ENCODE measurements around the gene AKR1E2.

DNA sequence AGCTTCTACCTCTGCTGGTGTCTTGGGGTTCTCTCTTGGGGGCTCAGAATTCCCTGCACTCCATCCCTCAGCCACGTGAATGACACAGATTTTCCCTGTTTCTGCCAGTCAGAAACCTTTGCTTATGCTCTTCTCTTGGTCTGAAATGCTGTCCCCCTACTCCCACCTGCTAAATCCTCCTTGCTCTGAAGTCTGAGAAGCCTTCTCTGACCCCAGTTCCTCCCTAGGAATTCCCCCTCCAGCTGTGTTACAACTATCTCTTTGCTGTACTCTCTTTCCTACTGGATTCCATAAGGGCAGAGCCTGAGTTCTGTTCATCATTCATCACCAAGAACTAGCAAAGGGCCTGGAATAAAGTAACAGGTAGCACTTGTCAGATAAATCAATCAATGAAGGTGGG lies 33.6 kb upstream of the AKR1E2 start:
- TF ChIP-seq, protein P1, sequence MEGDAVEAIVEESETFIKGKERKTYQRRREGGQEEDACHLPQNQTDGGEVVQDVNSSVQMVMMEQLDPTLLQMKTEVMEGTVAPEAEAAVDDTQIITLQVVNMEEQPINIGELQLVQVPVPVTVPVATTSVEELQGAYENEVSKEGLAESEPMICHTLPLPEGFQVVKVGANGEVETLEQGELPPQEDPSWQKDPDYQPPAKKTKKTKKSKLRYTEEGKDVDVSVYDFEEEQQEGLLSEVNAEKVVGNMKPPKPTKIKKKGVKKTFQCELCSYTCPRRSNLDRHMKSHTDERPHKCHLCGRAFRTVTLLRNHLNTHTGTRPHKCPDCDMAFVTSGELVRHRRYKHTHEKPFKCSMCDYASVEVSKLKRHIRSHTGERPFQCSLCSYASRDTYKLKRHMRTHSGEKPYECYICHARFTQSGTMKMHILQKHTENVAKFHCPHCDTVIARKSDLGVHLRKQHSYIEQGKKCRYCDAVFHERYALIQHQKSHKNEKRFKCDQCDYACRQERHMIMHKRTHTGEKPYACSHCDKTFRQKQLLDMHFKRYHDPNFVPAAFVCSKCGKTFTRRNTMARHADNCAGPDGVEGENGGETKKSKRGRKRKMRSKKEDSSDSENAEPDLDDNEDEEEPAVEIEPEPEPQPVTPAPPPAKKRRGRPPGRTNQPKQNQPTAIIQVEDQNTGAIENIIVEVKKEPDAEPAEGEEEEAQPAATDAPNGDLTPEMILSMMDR (IDR thresholded peaks at IDR 0.05), result no peak
- TF ChIP-seq, protein P2, sequence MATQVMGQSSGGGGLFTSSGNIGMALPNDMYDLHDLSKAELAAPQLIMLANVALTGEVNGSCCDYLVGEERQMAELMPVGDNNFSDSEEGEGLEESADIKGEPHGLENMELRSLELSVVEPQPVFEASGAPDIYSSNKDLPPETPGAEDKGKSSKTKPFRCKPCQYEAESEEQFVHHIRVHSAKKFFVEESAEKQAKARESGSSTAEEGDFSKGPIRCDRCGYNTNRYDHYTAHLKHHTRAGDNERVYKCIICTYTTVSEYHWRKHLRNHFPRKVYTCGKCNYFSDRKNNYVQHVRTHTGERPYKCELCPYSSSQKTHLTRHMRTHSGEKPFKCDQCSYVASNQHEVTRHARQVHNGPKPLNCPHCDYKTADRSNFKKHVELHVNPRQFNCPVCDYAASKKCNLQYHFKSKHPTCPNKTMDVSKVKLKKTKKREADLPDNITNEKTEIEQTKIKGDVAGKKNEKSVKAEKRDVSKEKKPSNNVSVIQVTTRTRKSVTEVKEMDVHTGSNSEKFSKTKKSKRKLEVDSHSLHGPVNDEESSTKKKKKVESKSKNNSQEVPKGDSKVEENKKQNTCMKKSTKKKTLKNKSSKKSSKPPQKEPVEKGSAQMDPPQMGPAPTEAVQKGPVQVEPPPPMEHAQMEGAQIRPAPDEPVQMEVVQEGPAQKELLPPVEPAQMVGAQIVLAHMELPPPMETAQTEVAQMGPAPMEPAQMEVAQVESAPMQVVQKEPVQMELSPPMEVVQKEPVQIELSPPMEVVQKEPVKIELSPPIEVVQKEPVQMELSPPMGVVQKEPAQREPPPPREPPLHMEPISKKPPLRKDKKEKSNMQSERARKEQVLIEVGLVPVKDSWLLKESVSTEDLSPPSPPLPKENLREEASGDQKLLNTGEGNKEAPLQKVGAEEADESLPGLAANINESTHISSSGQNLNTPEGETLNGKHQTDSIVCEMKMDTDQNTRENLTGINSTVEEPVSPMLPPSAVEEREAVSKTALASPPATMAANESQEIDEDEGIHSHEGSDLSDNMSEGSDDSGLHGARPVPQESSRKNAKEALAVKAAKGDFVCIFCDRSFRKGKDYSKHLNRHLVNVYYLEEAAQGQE (IDR thresholded peaks at IDR 0.05; ENCODE audit: insufficient read depth in 1 of 2, low read depth in 2 of 2, low read length in 1 of 2), result no peak
- TF ChIP-seq POLR2AphosphoS5 (IDR thresholded peaks at IDR 0.05; ENCODE audit: low read depth, low read length), result no peak
